ENCODE data around the gene CCM2. TPM values are rescaled to one million over a fixed set of nuclear protein-coding genes. Genes with fewer than 3 reads are reported as not detected.

The CCM2 gene
- total RNA-seq, 1 donor from 2014 or later = 47.8 TPM

DNA sequence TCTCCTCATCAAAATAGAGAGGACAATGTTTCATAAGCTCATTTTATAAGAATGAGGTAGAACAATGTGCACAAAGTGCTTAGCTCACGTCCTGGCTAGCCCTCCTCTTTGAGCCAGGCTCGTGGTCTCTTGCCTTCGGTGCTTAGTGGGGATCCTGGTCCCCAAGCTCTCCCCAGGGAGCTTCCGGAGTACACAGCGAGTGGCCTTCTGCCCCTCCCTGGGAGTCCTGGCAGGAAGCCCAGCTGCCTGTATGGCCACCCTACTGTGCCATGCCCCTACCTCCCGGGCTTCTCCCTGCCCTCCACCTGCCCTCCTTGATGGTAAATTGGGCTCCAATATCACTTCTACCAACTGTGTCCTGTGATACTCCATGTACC lies 22.1 kb upstream of the CCM2 start:
- peaks cover 4% of the 10 kb centered on the region for H3K36me3 Mint-ChIP-seq (ENCODE audit: low read depth)
- H3K27ac Mint-ChIP-seq (ENCODE audit: unreplicated experiment) = no peak overlapping the region
- H3K4me3 Mint-ChIP-seq (ENCODE audit: unreplicated experiment) = no peak overlapping the region
- peaks cover 29% of the 10 kb centered on the region for H3K4me1 Mint-ChIP-seq (ENCODE audit: low read depth)
- TF ChIP-seq CTCF (IDR thresholded peaks at IDR 0.05) = no peak
- no peak for DNase-seq (ENCODE audit: low spot score)
- H3K27me3 Mint-ChIP-seq (ENCODE audit: low read depth) = no peaks in the 10 kb centered on the region
- no peaks in the 10 kb centered on the region for H3K9me3 Mint-ChIP-seq (ENCODE audit: low read depth)

DNA sequence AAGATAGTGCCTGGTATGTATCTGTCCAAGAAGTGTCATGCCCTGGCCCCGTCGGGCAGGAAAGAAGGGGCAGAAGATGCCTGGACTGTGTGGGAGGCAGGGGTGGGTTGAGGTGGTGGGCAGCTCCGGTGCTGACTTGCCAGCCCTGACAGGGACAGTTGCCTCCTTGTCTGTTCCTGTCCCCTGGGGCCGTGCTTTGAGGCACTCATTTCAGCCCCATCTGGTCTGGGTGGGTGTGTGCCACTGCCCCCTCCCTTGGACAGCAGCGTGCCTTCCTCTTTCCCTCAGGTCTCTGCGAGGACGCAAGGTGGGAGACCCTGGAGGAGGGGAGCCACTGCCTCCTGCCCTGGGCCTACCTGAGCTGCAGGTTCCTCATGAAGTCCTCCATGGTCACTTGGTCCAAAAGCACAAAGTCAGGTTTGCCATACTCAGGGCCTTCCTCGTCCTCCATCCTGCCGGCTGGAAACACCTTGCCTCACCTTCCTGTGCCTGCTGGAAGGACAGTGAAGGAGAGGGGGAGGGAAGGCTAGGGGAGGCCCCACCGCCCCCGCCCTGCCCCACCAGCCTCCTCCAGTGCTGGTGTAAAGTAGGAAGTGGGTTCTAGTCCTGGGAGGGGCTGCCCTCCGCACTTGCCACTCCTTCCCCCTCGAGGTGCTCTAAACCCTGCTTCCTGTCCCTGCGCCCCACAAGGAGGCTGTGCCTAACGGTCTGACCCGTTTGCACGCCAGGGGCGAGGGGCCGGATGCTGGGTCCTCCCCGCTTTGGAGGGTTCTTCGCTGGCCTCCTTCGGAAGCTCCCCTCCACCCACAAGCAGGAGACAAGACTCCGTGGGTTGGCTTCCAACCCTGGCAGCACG lies 21.3 kb upstream of the CCM2 start, which contains the start of gene MYO1G:
TSS of gene MYO1G (minus strand) at position 505 of the 856 bp plus-strand sequence. CDS start at position 451, 54 bp downstream.
- H3K27ac Mint-ChIP-seq (ENCODE audit: unreplicated experiment) = peak within 1 kb of the TSS; percentile 88
- TF ChIP-seq CTCF (IDR thresholded peaks at IDR 0.05) = no peak
- DNase-seq (ENCODE audit: low spot score) = no peak
- peaks cover 29% of the 10 kb centered on the region for H3K4me1 Mint-ChIP-seq (ENCODE audit: low read depth)
- no peaks in the 10 kb centered on the region for H3K27me3 Mint-ChIP-seq (ENCODE audit: low read depth)
- H3K4me3 Mint-ChIP-seq (ENCODE audit: unreplicated experiment) = no peak within 1 kb of the TSS
- H3K9me3 Mint-ChIP-seq (ENCODE audit: low read depth) = no peaks in the 10 kb centered on the region
- H3K36me3 Mint-ChIP-seq (ENCODE audit: low read depth) = peaks cover 10% of the 10 kb centered on the region

DNA sequence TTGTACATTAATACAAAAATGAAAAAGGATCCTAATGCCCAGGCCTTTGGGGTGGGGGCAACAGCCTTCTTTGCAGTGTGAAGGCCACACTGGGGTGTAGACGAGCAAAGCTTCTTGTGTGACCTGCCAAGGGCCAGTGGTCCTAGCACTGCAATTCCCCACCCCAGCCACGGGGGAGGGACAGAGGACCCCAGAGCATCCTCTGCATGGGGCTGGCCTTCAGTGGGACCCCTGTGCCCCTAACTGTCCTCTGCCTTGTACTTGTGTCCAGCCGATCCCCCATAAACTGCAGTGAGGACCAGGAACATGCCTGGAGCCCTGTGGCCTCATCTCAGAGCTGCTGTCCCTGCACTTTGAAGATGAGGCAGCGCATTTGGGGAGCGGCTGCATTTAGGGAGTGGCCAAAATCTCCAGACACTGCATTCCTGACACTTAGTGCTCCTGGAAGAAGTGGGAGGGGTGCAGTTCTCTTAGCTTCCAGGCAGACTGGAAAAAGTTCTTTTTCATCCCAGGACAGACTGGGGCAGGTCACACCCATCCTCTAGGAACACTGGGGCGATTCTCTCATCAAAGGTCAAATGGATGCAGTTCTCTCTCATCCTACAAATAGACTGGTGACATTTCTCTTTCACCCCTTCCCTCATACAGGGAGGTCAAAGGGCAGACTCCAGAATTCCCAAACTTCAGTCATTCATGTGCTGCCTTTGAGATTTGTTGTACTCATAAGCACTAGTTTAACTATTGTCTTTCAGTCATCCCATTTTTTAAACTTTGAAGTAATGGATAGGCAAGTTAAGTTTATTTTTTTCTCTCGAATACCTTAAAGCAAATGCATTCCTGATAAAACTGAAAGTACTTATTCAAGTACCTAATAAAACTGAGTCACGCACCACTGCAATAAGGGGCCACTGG lies 20.3 kb upstream of the CCM2 start:
- Mint-ChIP-seq H3K36me3 (ENCODE audit: low read depth) (peaks cover 17% of the 10 kb centered on the region), H3K27ac (ENCODE audit: unreplicated experiment) (peak overlapping the region; percentile 88), H3K27me3 (ENCODE audit: low read depth) (no peaks in the 10 kb centered on the region), H3K4me3 (ENCODE audit: unreplicated experiment) (no peak overlapping the region), H3K9me3 (ENCODE audit: low read depth) (no peaks in the 10 kb centered on the region), H3K4me1 (ENCODE audit: low read depth) (peaks cover 35% of the 10 kb centered on the region)
- DNase-seq (ENCODE audit: low spot score) = no peak
- TF ChIP-seq CTCF (IDR thresholded peaks at IDR 0.05) = no peak

- H3K36me3 Mint-ChIP-seq (ENCODE audit: low read depth) = peaks cover 22% of the 10 kb centered on the region
- no peak overlapping the region for H3K4me3 Mint-ChIP-seq (ENCODE audit: unreplicated experiment)
- peak overlapping the region; percentile 88 for H3K27ac Mint-ChIP-seq (ENCODE audit: unreplicated experiment)
- peaks cover 43% of the 10 kb centered on the region for H3K4me1 Mint-ChIP-seq (ENCODE audit: low read depth)
- DNase-seq (ENCODE audit: low spot score) = no peak
- no peaks in the 10 kb centered on the region for H3K9me3 Mint-ChIP-seq (ENCODE audit: low read depth)
- no peak for TF ChIP-seq CTCF (IDR thresholded peaks at IDR 0.05)
- no peaks in the 10 kb centered on the region for H3K27me3 Mint-ChIP-seq (ENCODE audit: low read depth)
Observed at GRCh38 chr7:44980393-44981034, 19.5 kb upstream of the CCM2 start.
